Measurements from ENCODE around the gene ATXN1L. TPM values are rescaled to one million over a fixed set of nuclear protein-coding genes. Genes with fewer than 3 reads are reported as not detected.
"Not testable (repeated sequence)": the region's sequence is repeated elsewhere in the genome, so short reads cannot be mapped to it uniquely, and the experiment has no call there.

The ATXN1L gene
- polyA plus RNA-seq, 3 donors, result 33.7 to 39.0 (median 38.9) TPM

GRCh38 chr16:71883849-71884638, 38.3 kb downstream of the ATXN1L start, which contains the start of gene ZNF821:
Gene ZNF821 (minus strand): TSS chr16:71884182. CDS start chr16:71879946, 4,236 bp downstream.
- DNase-seq, result peak; percentile 90

- no peak for DNase-seq
Measured at GRCh38 chr16:71885261-71885650, 39.5 kb downstream of the ATXN1L start.

GRCh38 chr16:71889147-71889546, 43.4 kb downstream of the ATXN1L start:
- no peak for DNase-seq

- DNase-seq, result no peak
Measured at GRCh38 chr16:71893888-71894228, 48.1 kb downstream of the ATXN1L start.

- peak; percentile 57 for DNase-seq
Measured at GRCh38 chr16:71894229-71894920, 48.6 kb downstream of the ATXN1L start.

GRCh38 chr16:71894921-71895678, 49.3 kb downstream of the ATXN1L start, which contains the start of gene IST1:
Gene IST1 (plus strand): TSS chr16:71895531. CDS start chr16:71915641, 20,110 bp downstream.
- DNase-seq, result peak; percentile 98

- peak; percentile 33 for DNase-seq
Measured at GRCh38 chr16:71895679-71896365, 50.0 kb downstream of the ATXN1L start.

GRCh38 chr16:71896764-71897368, 51.1 kb downstream of the ATXN1L start:
- no peak for DNase-seq

GRCh38 chr16:71899171-71899570, 53.4 kb downstream of the ATXN1L start:
- DNase-seq, result no peak

- DNase-seq, result no peak
Measured at GRCh38 chr16:71902656-71903365, 57.0 kb downstream of the ATXN1L start.

GRCh38 chr16:71903608-71904007, 57.8 kb downstream of the ATXN1L start:
- no peak for DNase-seq

GRCh38 chr16:71904239-71904638, 58.5 kb downstream of the ATXN1L start:
- DNase-seq, result no peak

GRCh38 chr16:71905765-71906164, 60.0 kb downstream of the ATXN1L start:
- not testable (repeated sequence) for DNase-seq

Other genes with a start within 250 kb of the ATXN1L start
- gene MARVELD3, start 219.8 kb upstream of the ATXN1L start, polyA plus RNA-seq (ENCODE audit: insufficient read length in 3 of 3), result 10 to 100 TPM; 13.1 to 20.3 (median 19.8) TPM
- gene PHLPP2, start 121.3 kb upstream of the ATXN1L start, polyA plus RNA-seq (ENCODE audit: insufficient read length in 3 of 3), result 10 to 100 TPM in 2 of 3 donors, 1 to 10 TPM in 1; 7.6 to 10.7 (median 10.2) TPM
- gene AP1G1, start 37.1 kb upstream of the ATXN1L start, polyA plus RNA-seq (ENCODE audit: insufficient read length in 3 of 3), result 100 to 1,000 TPM in 2 of 3 donors, 10 to 100 TPM in 1; 84.5 to 115 (median 101) TPM
- 10 to 100 TPM; 20.9 to 24.9 (median 21.4) TPM for gene ZNF821, start 38.2 kb downstream of the ATXN1L start, polyA plus RNA-seq (ENCODE audit: insufficient read length in 3 of 3)
- gene IST1, start 49.6 kb downstream of the ATXN1L start, polyA plus RNA-seq (ENCODE audit: insufficient read length in 3 of 3), result 100 to 1,000 TPM; 258 to 360 (median 303) TPM
- gene PKD1L3, start 154.4 kb downstream of the ATXN1L start, polyA plus RNA-seq (ENCODE audit: insufficient read length in 3 of 3), result under 1 TPM; 0.04 to 0.18 (median 0.16) TPM
- gene DHODH, start 162.8 kb downstream of the ATXN1L start, polyA plus RNA-seq (ENCODE audit: insufficient read length in 3 of 3), result 10 to 100 TPM; 12.3 to 21.0 (median 18.7) TPM
- under 1 TPM; 0.74 to 0.99 (median 0.77) TPM for gene HP, start 208.5 kb downstream of the ATXN1L start, polyA plus RNA-seq (ENCODE audit: insufficient read length in 3 of 3)
- under 1 TPM in 1 of 3 donors, not detected in 2; 0.11 TPM for gene HPR, start 217.2 kb downstream of the ATXN1L start, polyA plus RNA-seq (ENCODE audit: insufficient read length in 3 of 3)
- gene TXNL4B, start 247.6 kb downstream of the ATXN1L start, polyA plus RNA-seq (ENCODE audit: insufficient read length in 3 of 3), result 10 to 100 TPM; 17.3 to 23.2 (median 21.7) TPM
- 10 to 100 TPM; 71.1 to 84.9 (median 73.9) TPM for gene DHX38, start 247.9 kb downstream of the ATXN1L start, polyA plus RNA-seq (ENCODE audit: insufficient read length in 3 of 3)